Ishikawa (cell line): ENCODE measurements around the gene CRB1.

ENCODE experiments used
- CEBPB ChIP-seq: IDR thresholded peaks from 2 replicates; pipeline ENCODE4 v1.6.1; 2012
- CREB1 ChIP-seq: IDR thresholded peaks from 2 replicates; pipeline ENCODE4 v1.6.1; 2012; ENCODE audit warnings: low read depth
- EP300 ChIP-seq: IDR thresholded peaks from 2 replicates; pipeline ENCODE4 v1.6.1; 2012; ENCODE audit warnings: borderline replicate concordance
- RAD21 ChIP-seq: IDR thresholded peaks from 2 replicates; pipeline ENCODE4 v1.6.1; 2012; ENCODE audit warnings: low read depth
- TAF1 ChIP-seq: IDR thresholded peaks from 2 replicates; pipeline ENCODE4 v1.6.1; 2012; ENCODE audit warnings: low read depth, mild to moderate bottlenecking
- TF ChIP-seq, protein P1 (sequence below): IDR thresholded peaks from 2 replicates; pipeline ENCODE4 v1.6.1; 2012; ENCODE audit warnings: low read depth, mild to moderate bottlenecking

DNA sequence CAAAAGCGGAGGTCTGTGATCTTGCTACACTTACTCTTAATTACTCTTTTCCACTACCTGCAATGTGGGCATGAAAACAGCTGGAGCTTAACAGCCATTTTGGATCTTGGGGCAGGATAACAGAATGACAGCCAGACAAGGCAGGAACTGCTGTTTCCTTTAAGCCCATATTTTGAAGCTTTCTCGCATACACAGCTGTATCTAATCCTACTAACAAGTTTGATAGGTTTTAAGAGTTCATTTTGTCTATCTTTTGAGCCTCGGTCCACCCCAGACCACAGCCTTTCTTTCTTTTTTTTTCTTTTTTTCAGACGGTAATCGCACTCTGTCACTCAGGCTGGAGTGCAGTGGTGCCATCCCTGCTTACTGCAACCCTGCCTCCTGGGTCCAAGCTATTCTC lies 42.4 kb upstream of the CRB1 start:
- TF ChIP-seq TAF1 (no peak), EP300 (no peak), RAD21 (no peak), CREB1 (no peak), CEBPB (no peak)
- TF ChIP-seq, protein P1, sequence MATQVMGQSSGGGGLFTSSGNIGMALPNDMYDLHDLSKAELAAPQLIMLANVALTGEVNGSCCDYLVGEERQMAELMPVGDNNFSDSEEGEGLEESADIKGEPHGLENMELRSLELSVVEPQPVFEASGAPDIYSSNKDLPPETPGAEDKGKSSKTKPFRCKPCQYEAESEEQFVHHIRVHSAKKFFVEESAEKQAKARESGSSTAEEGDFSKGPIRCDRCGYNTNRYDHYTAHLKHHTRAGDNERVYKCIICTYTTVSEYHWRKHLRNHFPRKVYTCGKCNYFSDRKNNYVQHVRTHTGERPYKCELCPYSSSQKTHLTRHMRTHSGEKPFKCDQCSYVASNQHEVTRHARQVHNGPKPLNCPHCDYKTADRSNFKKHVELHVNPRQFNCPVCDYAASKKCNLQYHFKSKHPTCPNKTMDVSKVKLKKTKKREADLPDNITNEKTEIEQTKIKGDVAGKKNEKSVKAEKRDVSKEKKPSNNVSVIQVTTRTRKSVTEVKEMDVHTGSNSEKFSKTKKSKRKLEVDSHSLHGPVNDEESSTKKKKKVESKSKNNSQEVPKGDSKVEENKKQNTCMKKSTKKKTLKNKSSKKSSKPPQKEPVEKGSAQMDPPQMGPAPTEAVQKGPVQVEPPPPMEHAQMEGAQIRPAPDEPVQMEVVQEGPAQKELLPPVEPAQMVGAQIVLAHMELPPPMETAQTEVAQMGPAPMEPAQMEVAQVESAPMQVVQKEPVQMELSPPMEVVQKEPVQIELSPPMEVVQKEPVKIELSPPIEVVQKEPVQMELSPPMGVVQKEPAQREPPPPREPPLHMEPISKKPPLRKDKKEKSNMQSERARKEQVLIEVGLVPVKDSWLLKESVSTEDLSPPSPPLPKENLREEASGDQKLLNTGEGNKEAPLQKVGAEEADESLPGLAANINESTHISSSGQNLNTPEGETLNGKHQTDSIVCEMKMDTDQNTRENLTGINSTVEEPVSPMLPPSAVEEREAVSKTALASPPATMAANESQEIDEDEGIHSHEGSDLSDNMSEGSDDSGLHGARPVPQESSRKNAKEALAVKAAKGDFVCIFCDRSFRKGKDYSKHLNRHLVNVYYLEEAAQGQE, result no peak
